Measurements from ENCODE around the gene ALOX15. TPM values are rescaled to one million over a fixed set of nuclear protein-coding genes. Genes with fewer than 3 reads are reported as not detected.
"Not testable (repeated sequence)": the region's sequence is repeated elsewhere in the genome, so short reads cannot be mapped to it uniquely, and the experiment has no call there.

The ALOX15 gene
- total RNA-seq, 1 donor from 2014 or later = not detected

DNA sequence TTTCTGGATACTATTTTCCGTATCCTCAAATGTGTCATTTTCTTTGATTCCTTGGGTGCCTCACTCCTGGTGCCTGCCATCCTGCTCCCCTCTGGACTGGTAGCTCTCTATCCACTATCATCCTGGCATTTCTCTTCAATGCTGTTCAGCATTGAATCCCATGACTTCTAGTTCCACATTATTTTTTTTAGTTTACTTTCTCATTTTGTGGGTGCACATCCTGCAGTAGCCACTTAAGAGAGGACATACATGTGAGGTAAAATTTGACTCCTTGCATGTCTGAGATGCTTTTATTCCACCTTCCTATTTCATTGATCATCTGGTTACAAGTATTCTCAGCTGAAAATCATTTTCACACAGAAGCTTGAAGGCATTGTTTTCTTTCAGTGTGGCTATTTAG lies 19.1 kb downstream of the ALOX15 start:
- DNase-seq (ENCODE audit: extremely low read depth, low read depth, low spot score) = no peak

DNA sequence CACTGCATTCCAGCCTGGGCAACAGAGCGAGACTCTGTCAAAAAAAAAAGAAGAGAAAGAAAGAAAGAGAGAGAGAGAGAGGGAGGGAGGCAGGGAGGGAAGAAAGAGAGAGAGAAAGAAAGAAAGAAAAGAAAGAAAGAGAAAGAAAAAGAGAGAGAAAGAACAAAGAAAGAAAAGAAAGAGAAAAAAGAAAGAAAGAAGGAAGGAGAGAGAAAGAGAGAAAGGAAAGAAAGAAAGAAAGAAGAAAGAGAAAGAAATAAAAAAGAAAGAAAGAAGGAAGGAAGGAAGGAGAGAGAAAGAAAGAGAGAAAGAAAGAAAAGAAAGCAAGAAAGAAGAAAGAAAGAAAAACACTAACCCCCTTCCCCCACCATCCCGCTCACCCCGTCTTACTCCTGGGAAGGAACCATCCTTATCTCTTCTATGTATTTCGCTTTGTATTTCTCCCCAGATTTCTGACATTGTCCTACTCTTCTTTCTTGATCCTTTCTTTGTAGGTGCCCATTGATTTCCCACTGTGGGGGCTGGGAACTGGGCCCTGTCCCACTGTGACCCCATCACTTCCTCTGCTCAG lies 20.9 kb downstream of the ALOX15 start:
- no peak for DNase-seq (ENCODE audit: extremely low read depth, low read depth, low spot score)

- DNase-seq (ENCODE audit: extremely low read depth, low read depth, low spot score) = no peak
Observed at GRCh38 chr17:4617590-4618351, 23.7 kb downstream of the ALOX15 start.

DNA sequence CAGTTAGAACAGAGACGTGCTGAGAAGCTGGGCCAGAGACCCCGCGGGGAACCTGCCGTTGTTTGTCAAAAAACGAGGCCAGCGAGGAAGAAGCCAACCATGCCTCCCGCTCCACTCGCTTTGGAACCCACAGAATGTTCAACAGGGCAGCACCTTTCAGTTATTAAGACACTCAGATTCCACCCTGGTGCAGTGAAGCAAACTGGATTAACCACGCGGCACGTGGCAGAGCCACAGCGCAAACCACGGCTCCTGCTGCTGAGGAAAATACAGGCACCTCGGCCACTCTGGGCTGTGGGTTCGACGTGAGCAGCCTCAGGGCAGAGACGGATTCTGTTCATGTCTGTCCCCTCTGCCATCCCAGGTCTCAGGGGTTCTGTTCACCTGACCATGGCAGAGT lies 24.4 kb downstream of the ALOX15 start:
- DNase-seq (ENCODE audit: extremely low read depth, low read depth, low spot score) = no peak

DNA sequence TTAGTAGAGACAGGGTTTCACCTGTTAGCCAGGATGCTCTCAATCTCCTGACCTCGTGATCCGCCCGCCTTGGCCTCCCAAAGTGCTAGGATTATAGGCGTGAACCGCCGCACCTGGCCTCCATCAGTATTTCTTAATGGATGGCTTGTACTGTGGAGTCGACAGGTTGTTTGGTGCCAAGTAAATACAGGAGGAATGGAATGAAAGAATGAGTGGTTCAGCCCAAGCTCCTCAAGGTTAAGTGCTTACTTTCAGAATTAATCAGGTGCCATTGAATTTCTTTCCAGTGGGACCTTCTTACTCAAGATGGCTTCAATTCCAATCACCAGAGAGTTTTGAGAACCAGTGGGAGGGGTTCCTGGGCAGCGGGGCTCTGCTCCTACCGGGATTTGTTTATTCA lies 25.0 kb downstream of the ALOX15 start:
- no peak for DNase-seq (ENCODE audit: extremely low read depth, low read depth, low spot score)

GRCh38 chr17:4610656-4611055 lies 30.8 kb downstream of the ALOX15 start:
- no peak for DNase-seq (ENCODE audit: extremely low read depth, low read depth, low spot score)

DNA sequence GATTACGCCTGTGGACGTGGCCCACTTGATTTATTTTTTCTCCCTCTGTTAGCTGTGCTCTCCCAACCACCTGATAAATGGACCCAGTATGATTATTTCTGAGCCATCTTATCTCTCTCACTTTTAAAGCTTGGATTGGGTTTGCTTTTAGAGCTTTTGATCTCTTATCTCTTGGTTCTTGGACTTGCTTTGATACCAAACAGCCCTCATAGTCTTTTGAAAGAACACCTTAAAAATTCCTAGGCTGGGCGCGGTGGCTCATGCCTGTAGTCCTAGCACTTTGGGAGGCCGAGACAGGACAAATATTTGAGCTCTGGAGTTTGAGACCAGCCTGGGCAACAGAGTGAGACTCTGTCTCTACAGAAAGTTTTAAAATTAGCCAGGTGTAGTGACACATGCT lies 31.3 kb downstream of the ALOX15 start:
- DNase-seq (ENCODE audit: extremely low read depth, low read depth, low spot score) = no peak

- no peak for DNase-seq (ENCODE audit: extremely low read depth, low read depth, low spot score)
Observed at GRCh38 chr17:4609761-4610160, 31.7 kb downstream of the ALOX15 start.

DNA sequence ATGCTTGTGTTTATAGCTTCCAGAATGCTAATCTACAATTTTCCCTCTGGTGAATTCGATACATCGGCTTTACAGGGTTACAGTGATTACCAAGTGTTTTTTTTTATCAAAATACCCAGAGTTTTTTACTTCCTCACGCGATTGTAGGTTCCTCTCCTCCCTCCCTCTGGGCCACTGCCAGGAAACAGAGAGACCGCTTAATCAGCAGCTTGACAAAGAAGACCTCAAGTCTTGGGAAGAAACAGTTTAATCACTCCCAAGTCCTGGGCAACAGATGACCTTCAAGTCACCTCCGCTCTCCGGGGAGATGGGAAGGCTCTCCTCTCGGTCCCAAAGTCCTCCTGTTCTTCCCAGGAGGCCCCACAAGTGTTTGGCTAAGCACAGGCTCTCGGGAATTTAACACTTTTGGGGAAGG lies 33.7 kb downstream of the ALOX15 start:
- DNase-seq (ENCODE audit: extremely low read depth, low read depth, low spot score) = no peak

- no peak for DNase-seq (ENCODE audit: extremely low read depth, low read depth, low spot score)
Observed at GRCh38 chr17:4607261-4607741, 34.2 kb downstream of the ALOX15 start.

DNA sequence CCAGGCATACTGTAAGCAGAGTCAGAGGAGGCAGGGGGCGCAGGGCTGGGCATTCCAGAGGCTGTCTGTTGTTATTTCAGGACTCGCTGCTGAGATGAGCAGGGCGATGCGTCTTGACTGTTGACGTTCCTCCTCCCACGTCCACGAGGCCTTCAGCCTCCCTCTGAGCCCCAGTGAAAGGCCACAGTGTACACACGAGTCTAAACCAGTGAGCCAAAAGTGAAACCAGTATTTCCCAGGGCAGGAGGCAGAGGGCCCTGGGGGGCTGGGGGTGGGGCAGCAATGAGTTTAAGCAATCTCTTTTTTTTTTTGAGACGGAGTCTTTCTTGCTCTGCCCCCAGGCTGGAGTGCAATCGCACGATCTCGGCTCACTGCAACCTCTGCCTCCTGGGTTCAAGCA lies 35.7 kb downstream of the ALOX15 start:
- no peak for DNase-seq (ENCODE audit: extremely low read depth, low read depth, low spot score)

DNA sequence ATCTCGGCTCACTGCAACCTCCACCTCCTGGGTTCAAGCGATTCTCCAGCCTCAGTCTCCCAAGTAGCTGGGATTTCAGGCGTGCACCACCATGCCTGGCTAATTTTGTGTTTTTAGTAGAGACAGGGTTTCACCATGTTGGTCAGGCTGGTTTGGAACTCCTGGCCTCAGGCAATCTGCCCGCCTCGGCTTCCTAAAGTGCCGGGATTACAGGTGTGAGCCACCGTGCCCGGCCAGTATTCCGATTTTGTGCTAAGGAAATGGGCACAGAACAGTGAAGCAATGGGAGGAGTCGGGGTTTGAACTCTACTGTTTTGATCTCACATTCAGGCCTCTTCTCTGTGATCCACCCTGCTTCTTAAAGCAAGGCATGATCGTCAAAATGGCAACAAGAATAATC lies 36.7 kb downstream of the ALOX15 start:
- DNase-seq (ENCODE audit: extremely low read depth, low read depth, low spot score) = not testable (repeated sequence)

GRCh38 chr17:4604111-4604644 lies 37.3 kb downstream of the ALOX15 start:
- no peak for DNase-seq (ENCODE audit: extremely low read depth, low read depth, low spot score)

- no peak for DNase-seq (ENCODE audit: extremely low read depth, low read depth, low spot score)
Observed at GRCh38 chr17:4602041-4602440, 39.4 kb downstream of the ALOX15 start.

- DNase-seq (ENCODE audit: extremely low read depth, low read depth, low spot score) = no peak
Observed at GRCh38 chr17:4601326-4601725, 40.2 kb downstream of the ALOX15 start.

DNA sequence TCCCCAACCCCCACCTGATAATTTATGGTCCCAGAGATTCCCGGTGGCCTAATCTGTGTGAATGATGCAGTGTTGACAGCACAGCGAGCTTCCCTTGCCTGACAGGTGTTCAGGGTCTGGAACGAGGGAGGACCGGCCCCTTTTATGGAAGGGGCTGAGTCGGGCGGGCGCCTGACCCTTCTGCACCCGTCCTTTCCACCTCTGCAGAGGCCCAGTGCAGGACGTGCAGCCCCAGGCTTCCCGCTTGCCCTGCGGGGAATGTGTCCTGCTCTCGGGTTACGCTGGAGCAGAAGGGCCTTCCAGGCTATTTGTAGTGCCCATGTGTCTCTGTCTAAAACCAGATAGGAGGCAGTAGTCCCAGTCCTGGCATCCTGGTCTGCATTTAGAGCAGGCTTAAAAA lies 40.9 kb downstream of the ALOX15 start:
- DNase-seq (ENCODE audit: extremely low read depth, low read depth, low spot score) = no peak

DNA sequence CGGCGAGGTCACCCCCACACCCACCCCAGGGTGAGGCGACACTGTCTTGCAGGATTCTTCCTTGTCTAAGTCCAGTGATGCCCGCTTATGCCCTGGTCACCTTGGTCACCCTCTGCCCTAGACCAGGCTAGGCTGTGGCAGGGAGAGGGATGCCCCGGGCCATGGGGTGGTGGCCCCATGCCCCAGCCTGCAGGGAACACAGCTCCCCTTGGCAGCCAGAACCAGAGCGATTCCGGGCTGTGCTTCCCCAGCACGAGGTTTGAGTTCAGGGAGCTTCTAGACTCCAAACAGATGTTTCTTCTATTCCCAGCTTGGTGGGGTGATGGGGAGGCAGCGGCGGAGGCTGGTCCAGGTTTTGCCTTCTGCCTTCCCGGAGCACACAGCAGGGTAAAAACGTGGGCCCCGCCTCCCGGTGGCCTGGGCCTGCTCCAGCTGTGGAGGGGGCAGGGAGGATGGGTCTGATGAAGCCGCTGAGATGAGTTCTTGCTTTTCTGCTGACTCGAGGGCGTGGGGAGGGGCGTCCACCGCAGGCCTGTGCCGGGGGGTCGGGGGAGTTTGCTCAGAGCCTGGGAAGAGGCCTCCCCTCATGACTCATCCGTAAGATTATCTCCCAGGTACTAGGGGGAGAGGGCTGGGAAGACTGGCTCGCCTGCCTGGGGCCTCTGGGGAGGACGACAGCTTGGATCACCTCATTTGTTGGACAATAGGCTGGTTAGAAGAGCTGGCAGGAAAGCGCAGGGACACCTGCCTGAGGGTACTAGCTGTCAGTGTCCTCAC lies 41.8 kb downstream of the ALOX15 start:
- DNase-seq (ENCODE audit: extremely low read depth, low read depth, low spot score) = no peak

DNA sequence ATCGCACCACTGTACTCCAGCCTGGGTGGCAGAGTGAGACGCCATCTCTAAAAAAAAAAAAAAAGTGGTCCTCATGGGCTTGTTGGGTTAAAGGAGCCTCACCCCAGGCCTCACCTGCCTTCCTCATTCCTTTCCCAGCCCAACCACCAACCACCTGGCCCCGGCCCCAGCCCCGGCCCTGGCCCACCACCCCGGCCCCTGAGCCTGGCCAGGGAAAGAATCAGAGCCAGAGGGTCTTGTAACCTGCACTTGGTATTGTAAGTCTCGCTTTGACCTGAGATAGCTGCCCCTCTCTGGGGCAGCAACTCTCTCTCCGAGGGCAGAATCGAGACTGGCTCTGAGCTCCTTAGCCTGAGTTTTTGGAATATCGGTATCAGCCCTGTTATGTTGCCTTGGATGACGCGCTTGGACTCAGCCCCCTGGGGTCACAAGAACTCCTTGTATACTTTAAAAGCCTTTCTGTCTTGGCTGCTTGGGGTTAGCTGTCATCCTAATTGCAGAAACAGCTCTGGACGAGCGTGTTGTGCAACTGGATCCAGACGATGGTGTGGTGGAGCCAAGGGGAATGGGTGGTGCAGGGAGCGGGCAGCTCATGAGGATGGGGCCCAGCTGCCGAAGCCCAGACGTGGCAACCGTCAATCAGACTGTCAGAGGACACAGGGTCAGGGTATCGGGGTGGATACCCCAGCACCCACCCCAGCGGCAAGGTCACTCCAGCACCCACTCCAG lies 42.5 kb downstream of the ALOX15 start:
- DNase-seq (ENCODE audit: extremely low read depth, low read depth, low spot score) = no peak

DNA sequence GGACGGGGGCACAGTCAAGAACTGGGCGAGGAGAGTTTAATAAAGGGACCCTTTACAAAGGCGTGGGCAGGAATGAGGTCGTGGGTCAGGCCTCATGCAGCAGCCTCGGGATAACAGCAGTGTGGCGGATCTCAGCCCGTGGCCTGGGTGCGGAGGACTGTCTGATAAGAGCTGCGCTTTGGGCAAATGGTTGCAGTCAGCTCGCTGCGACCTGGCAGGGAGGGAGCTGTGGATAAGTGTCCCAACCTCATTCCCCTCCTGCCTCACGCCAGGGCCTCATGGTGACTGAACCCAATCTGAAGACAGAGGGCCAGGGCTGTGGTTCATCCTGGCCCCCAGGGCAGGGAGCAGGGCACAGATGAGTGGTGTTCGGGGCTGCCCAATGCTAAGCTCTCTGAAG lies 43.5 kb downstream of the ALOX15 start:
- DNase-seq (ENCODE audit: extremely low read depth, low read depth, low spot score) = no peak

- DNase-seq (ENCODE audit: extremely low read depth, low read depth, low spot score) = no peak
Observed at GRCh38 chr17:4596636-4597380, 44.7 kb downstream of the ALOX15 start.

All from glomerular endothelial cell (primary cell).